Panc1 (cell line): Measurements from ENCODE around the gene SPINT1. TPM values are rescaled to one million over a fixed set of nuclear protein-coding genes. Genes with fewer than 3 reads are reported as not detected.
A peak's percentile ranks its signal among the peaks of the same experiment; 100 is the strongest.

ENCODE experiments used
- ATAC-seq: fragments of 200-7000 bp; cut with Tn5 transposase; 2 replicates; pipeline ENCODE4 v1.9.1; 2020; ENCODE audit warnings: mild to moderate bottlenecking, moderate library complexity
- BruUV-seq: library from RNA; stranded (reverse); fragments of 400-500 nt; replicated peaks from 2 replicates; lab custom pipeline; 2021; lab: Mats Ljungman, UMichigan
- CTCF ChIA-PET: fragments of 300-600 bp; sonication (Branson Sonifier 250); formaldehyde crosslinking; loops from one replicate; lab custom pipeline; 2022; ENCODE audit warnings: antibody characterized with exemption; lab: Charles Lee
- POLR2A ChIA-PET: fragments of 300-600 bp; sonication (Branson Sonifier 250); formaldehyde crosslinking; loops from one replicate; lab custom pipeline; 2022; ENCODE audit warnings: antibody characterized with exemption; lab: Charles Lee
- DNase-seq: peaks from one replicate; pipeline ENCODE4 v3.0.0-alpha.2; 2010; ENCODE audit warnings: low read depth, low spot score
- H3K27ac ChIP-seq: 2 replicates; pipeline ENCODE4 v1.5.1; 2011; ENCODE audit warnings: mild to moderate bottlenecking, low read length, inconsistent platforms
- H3K27me3 ChIP-seq: fragments of 200-500 bp; sonication (Bioruptor generic); 2 replicates; pipeline ENCODE4 v1.6.0; 2014; ENCODE audit warnings: low read length, inconsistent platforms; ENCODE audit not compliant: control insufficient read depth, insufficient read depth
- H3K36me3 ChIP-seq: fragments of 200-500 bp; sonication (Bioruptor generic); 2 replicates; pipeline ENCODE4 v1.5.1; 2014; ENCODE audit warnings: inconsistent platforms, mild to moderate bottlenecking, low read length, moderate library complexity; ENCODE audit not compliant: control insufficient read depth, insufficient read depth
- H3K4me1 ChIP-seq: 2 replicates; pipeline ENCODE4 v1.5.1; 2011; ENCODE audit warnings: inconsistent platforms, mild to moderate bottlenecking, low read length, moderate library complexity; ENCODE audit not compliant: control insufficient read depth, insufficient read depth
- H3K4me3 ChIP-seq, 2 experiments: 2 replicates each; pipeline ENCODE4 v1.5.1; 2011 to 2012; ENCODE audit warnings: low read depth in 2 of 2, low read length in 2 of 2, mild to moderate bottlenecking in 2 of 2, inconsistent platforms in 1 of 2, moderate library complexity in 1 of 2
- H3K9me3 ChIP-seq: fragments of 200-500 bp; sonication (Bioruptor generic); 2 replicates; pipeline ENCODE4 v1.5.1; 2014; ENCODE audit warnings: low read depth, mild to moderate bottlenecking, inconsistent platforms, low read length, moderate library complexity; ENCODE audit not compliant: control insufficient read depth, insufficient read depth
- CTCF ChIP-seq: fragments of 450-650 bp; IDR thresholded peaks from 2 replicates; pipeline ENCODE4 v1.5.1; 2017; ENCODE audit warnings: mild to moderate bottlenecking
- POLR2AphosphoS5 ChIP-seq: IDR thresholded peaks from 2 replicates; pipeline ENCODE4 v1.6.1; 2012; ENCODE audit warnings: mild to moderate bottlenecking, low read depth, low read length, moderate library complexity
- REST ChIP-seq, 2 experiments: IDR thresholded peaks; 2 replicates each; pipeline ENCODE4 v1.6.1; 2011 to 2012; ENCODE audit warnings: low read depth in 2 of 2, control low read depth in 1 of 2, low read length in 1 of 2, mild to moderate bottlenecking in 1 of 2, moderate library complexity in 1 of 2; ENCODE audit not compliant: insufficient read depth in 1 of 2
- SIN3A ChIP-seq: IDR thresholded peaks from 2 replicates; pipeline ENCODE4 v1.6.1; 2012; ENCODE audit warnings: low read depth, mild to moderate bottlenecking, low read length, moderate library complexity, borderline replicate concordance; ENCODE audit not compliant: insufficient read depth
- TCF7L2 ChIP-seq: IDR thresholded peaks from 2 replicates; pipeline ENCODE4 v1.6.1; 2011; ENCODE audit warnings: mild to moderate bottlenecking, low read depth, low read length, inconsistent platforms
- in situ Hi-C: cut with HindIII; loops from 2 replicates; pipeline ENCODE4 v1.10.0; 2016; ENCODE audit warnings: low sequenced_read_pairs, low pct_unique_long_range_greater_than_20kb
- intact Hi-C: fragments of 100-400 bp; cut with micrococcal nuclease; formaldehyde crosslinking; loops from one replicate; pipeline ENCODE4 v1.10.0; 2022; ENCODE audit not compliant: unreplicated experiment
- total RNA-seq: library from RNA; stranded (reverse); gene quantifications from one replicate; pipeline ENCODE4 v1.2.1, GENCODE V29; 2021; ENCODE audit not compliant: unreplicated experiment

Gene SPINT1
- total RNA-seq, 1 experiment from 2014 or later: 32.7 TPM

DNA sequence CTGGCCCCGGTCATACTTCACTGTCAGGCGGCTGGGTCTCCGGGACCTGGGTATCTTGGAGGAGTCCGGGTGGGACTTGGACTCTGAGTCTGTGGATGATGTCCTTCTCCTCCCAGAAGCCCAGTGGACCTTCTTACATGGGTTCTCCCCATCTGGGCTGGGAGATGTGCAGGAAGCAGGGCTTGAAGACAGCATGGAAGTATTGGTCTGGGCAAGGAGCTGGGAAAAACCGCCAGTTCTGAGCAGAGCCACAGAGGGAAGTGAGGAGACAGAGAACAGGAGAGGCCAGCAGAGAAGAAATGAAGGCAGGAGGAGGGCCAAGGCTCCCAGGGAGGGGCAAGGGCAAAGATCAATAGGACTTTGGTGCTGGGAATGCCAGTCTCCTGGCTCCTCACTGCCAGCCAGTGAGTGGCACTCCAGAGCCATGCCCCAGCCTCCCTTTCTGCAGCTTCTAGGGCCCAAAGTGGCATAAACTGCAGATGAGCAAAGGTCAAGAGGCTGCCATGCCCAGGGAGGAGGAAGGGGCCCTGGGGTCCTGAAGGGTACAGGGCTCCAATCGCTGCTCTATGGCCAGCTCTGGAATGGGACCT, 15.3 kb upstream of the SPINT1 start, which contains the start of gene PPP1R14D:
TSS of gene PPP1R14D (minus strand) at position 262 of the 590 bp plus-strand sequence. CDS start at position 195, 67 bp downstream.
- DNase-seq (no peak), ATAC-seq (no peak)
- no peak for TF ChIP-seq POLR2AphosphoS5
- no peak for TF ChIP-seq REST (IDR thresholded peaks at IDR 0.05; ENCODE audit: insufficient read depth in 1 of 2, low read depth in 2 of 2, low read length in 1 of 2)
- no peak for TF ChIP-seq TCF7L2
- TF ChIP-seq CTCF: no peak
- TF ChIP-seq SIN3A: no peak
- in situ Hi-C loops: no loop called here
- H3K9me3 ChIP-seq: no peaks in the 10 kb centered on the region
- intact Hi-C loops: no loop called here
- H3K27me3 ChIP-seq: no peaks in the 10 kb centered on the region
- ChIA-PET CTCF (no interaction called here), POLR2A (interaction anchor here (0.6 kb wide), 1 partner anchor 100 kb away, joined by 3 read pairs; the partner anchor contains the start of gene DLL4)
- H3K4me1 ChIP-seq: peaks cover 27% of the 10 kb centered on the region
- H3K36me3 ChIP-seq: no peaks in the 10 kb centered on the region
- no TSS peak for BruUV-seq
- peak within 1 kb of the TSS; percentile 49; the same call in 1 of the 2 replicates for H3K27ac ChIP-seq
- no peak within 1 kb of the TSS for H3K4me3 ChIP-seq

GRCh38 chr15:40829115-40829514, 14.7 kb upstream of the SPINT1 start:
- peaks cover 22% of the 10 kb centered on the region for H3K4me1 ChIP-seq
- ChIA-PET CTCF (interaction anchor here (0.7 kb wide), 1 partner anchor 74 kb away, joined by 3 read pairs; no protein-coding TSS in a partner anchor), POLR2A (no interaction called here)
- intact Hi-C loops (no loop called here), in situ Hi-C loops (no loop called here)
- no peak overlapping the region for H3K27ac ChIP-seq
- TF ChIP-seq SIN3A: no peak
- TF ChIP-seq REST (IDR thresholded peaks at IDR 0.05; ENCODE audit: insufficient read depth in 1 of 2, low read depth in 2 of 2, low read length in 1 of 2): no peak
- TF ChIP-seq TCF7L2: no peak
- TF ChIP-seq CTCF: no peak
- no peak for TF ChIP-seq POLR2AphosphoS5
- no TSS peak for BruUV-seq
- H3K4me3 ChIP-seq: no peak overlapping the region
- H3K36me3 ChIP-seq: no peaks in the 10 kb centered on the region
- H3K9me3 ChIP-seq: no peaks in the 10 kb centered on the region
- DNase-seq (no peak), ATAC-seq (no peak)
- no peaks in the 10 kb centered on the region for H3K27me3 ChIP-seq
